Common myeloid progenitor, CD34-positive (primary cell): ENCODE results near the gene FOXO6.
A peak's percentile ranks its signal among the peaks of the same experiment; 100 is the strongest.

Source experiments
- CTCF ChIA-PET: fragments of 350-600 bp; sonication (Branson Sonifier 250); formaldehyde crosslinking; loops from one replicate; lab custom pipeline; 2021; ENCODE audit warnings: antibody characterized with exemption; lab: Charles Lee
- POLR2A ChIA-PET: fragments of 350-600 bp; sonication (Branson Sonifier 250); formaldehyde crosslinking; loops from one replicate; lab custom pipeline; 2021; ENCODE audit warnings: antibody characterized with exemption; lab: Charles Lee
- DNase-seq, 3 donors: peaks; one replicate each; pipeline versions ENCODE4 v3.0.0 to v3.0.0-alpha.2; 2013
- H3K27ac ChIP-seq, 2 experiments: 1 replicate in 1 of 2; 2 replicates in 1 of 2; pipeline ENCODE4 v1.7.0; 2013; ENCODE audit warnings: inconsistent platforms in 2 of 2, low read length in 2 of 2, mild to moderate bottlenecking in 2 of 2, low read depth in 1 of 2, moderate library complexity in 1 of 2; ENCODE audit not compliant: severe bottlenecking in 2 of 2, insufficient read depth in 1 of 2, poor library complexity in 1 of 2
- H3K27me3 ChIP-seq, 5 experiments: replicated peaks in 2 of 5; 1 replicate in 3 of 5; 2 replicates in 2 of 5; pipeline versions ENCODE4 v1.6.1 to v1.7.0; 2013; ENCODE audit warnings: low read length in 4 of 5, mild to moderate bottlenecking in 2 of 5, moderate library complexity in 2 of 5, inconsistent platforms in 1 of 5; ENCODE audit not compliant: insufficient read depth in 5 of 5, control insufficient read depth in 4 of 5
- H3K36me3 ChIP-seq, 4 experiments: 1 replicate in 2 of 4; 2 replicates in 2 of 4; pipeline versions ENCODE4 v1.6.1 to v1.7.0; 2013; ENCODE audit warnings: low read length in 3 of 4, control low read depth in 1 of 4, mild to moderate bottlenecking in 1 of 4; ENCODE audit not compliant: control insufficient read depth in 4 of 4, insufficient read depth in 4 of 4
- H3K4me1 ChIP-seq, 4 experiments: 1 replicate in 3 of 4; 2 replicates in 1 of 4; pipeline versions ENCODE4 v1.6.1 to v1.7.1; 2013; ENCODE audit warnings: low read length in 3 of 4, mild to moderate bottlenecking in 3 of 4, control low read depth in 1 of 4, inconsistent platforms in 1 of 4, moderate library complexity in 1 of 4; ENCODE audit not compliant: control insufficient read depth in 4 of 4, insufficient read depth in 4 of 4; ENCODE audit errors: control extremely low read depth in 1 of 4
- H3K4me3 ChIP-seq, 7 experiments: 1 replicate in 4 of 7; 2 replicates in 3 of 7; pipeline versions ENCODE4 v1.5.1 to v1.7.0; 2013; ENCODE audit warnings: mild to moderate bottlenecking in 7 of 7, low read length in 6 of 7, moderate library complexity in 6 of 7, inconsistent platforms in 2 of 7, low read depth in 2 of 7, control low read depth in 1 of 7; ENCODE audit not compliant: insufficient read depth in 4 of 7, control insufficient read depth in 1 of 7; ENCODE audit errors: extremely low read depth in 1 of 7
- H3K9me3 ChIP-seq, 5 experiments: 1 replicate in 4 of 5; 2 replicates in 1 of 5; pipeline versions ENCODE4 v1.6.1 to v1.7.1; 2013; ENCODE audit warnings: low read length in 4 of 5, mild to moderate bottlenecking in 2 of 5, inconsistent platforms in 1 of 5, low read depth in 1 of 5, moderate library complexity in 1 of 5; ENCODE audit not compliant: control insufficient read depth in 4 of 5, insufficient read depth in 2 of 5; ENCODE audit errors: control extremely low read depth in 1 of 5
- WGBS: methylation state at CpG from one replicate; pipeline ENCODE4 v1.1.5; 2013; ENCODE audit not compliant: insufficient coverage; 5-methylcytosine and 5-hydroxymethylcytosine counted together

The FOXO6 gene

GRCh38 chr1:41322835-41323234 is 38.4 kb upstream of the FOXO6 start:
- Histone ChIP-seq H3K27ac (no peak overlapping the region), H3K4me1 (peaks cover 0 to 6% (median 0%) of the 10 kb centered on the region in 4 experiments), H3K36me3 (no peaks in the 10 kb centered on the region), H3K27me3 (no peaks in the 10 kb centered on the region), H3K4me3 (no peak overlapping the region), H3K9me3 (no peaks in the 10 kb centered on the region)
- WGBS, result 63% methylated on average over 4 of the region's 7 CpGs
- ChIA-PET POLR2A (no interaction called here), CTCF (interaction anchor here (0.7 to 12.7 kb wide), 14 partner anchors 8 to 113 kb away, joined by 3 to 205 read pairs (median 4); no protein-coding TSS in a partner anchor)
- peak in 2 of 3 donors; percentile 70 to 73 for DNase-seq

GRCh38 chr1:41323243-41323642 is 38.0 kb upstream of the FOXO6 start:
- no peak overlapping the region for H3K4me3 ChIP-seq
- H3K36me3 ChIP-seq, result no peaks in the 10 kb centered on the region
- no peaks in the 10 kb centered on the region for H3K27me3 ChIP-seq
- peaks cover 0 to 6% (median 0%) of the 10 kb centered on the region in 4 experiments for H3K4me1 ChIP-seq
- no peak overlapping the region for H3K27ac ChIP-seq
- no peak for DNase-seq
- 90% methylated on average over 5 of the region's 5 CpGs for WGBS
- POLR2A ChIA-PET, result no interaction called here
- no peaks in the 10 kb centered on the region for H3K9me3 ChIP-seq
- CTCF ChIA-PET, result interaction anchor here (1.0 to 12.7 kb wide), 12 partner anchors 8 to 112 kb away, joined by 3 to 205 read pairs (median 6); no protein-coding TSS in a partner anchor

- CTCF ChIA-PET, result interaction anchor here (0.9 to 12.7 kb wide), 3 partner anchors 19 to 91 kb away, joined by 3 to 205 read pairs (median 4); no protein-coding TSS in a partner anchor
- POLR2A ChIA-PET, result no interaction called here
- no peak overlapping the region for H3K4me3 ChIP-seq
- H3K36me3 ChIP-seq, result no peaks in the 10 kb centered on the region
- H3K27me3 ChIP-seq, result no peaks in the 10 kb centered on the region
- no peak overlapping the region for H3K27ac ChIP-seq
- H3K9me3 ChIP-seq, result no peaks in the 10 kb centered on the region
- no peak for DNase-seq
- no peaks in the 10 kb centered on the region for H3K4me1 ChIP-seq
- 90% methylated on average over 2 of the region's 6 CpGs for WGBS
Measured at GRCh38 chr1:41325801-41326200, 35.4 kb upstream of the FOXO6 start.

GRCh38 chr1:41327383-41327999 is 33.7 kb upstream of the FOXO6 start:
- Histone ChIP-seq H3K27me3 (no peaks in the 10 kb centered on the region), H3K4me3 (no peak overlapping the region), H3K27ac (no peak overlapping the region), H3K36me3 (no peaks in the 10 kb centered on the region), H3K9me3 (no peaks in the 10 kb centered on the region), H3K4me1 (no peaks in the 10 kb centered on the region)
- CTCF ChIA-PET, result interaction anchor here (0.9 to 12.7 kb wide), 4 partner anchors 13 to 107 kb away, joined by 3 to 205 read pairs (median 4); no protein-coding TSS in a partner anchor
- WGBS, result 77% methylated on average over 6 of the region's 6 CpGs
- no peak for DNase-seq
- POLR2A ChIA-PET, result no interaction called here

- H3K27me3 ChIP-seq, result no peaks in the 10 kb centered on the region
- ChIA-PET CTCF (interaction anchor here (0.7 to 12.7 kb wide), 5 partner anchors 14 to 106 kb away, joined by 3 to 205 read pairs (median 3); no protein-coding TSS in a partner anchor), POLR2A (no interaction called here)
- H3K27ac ChIP-seq, result no peak overlapping the region
- no peaks in the 10 kb centered on the region for H3K9me3 ChIP-seq
- WGBS, result 86% methylated on average over 5 of the region's 7 CpGs
- H3K4me3 ChIP-seq, result no peak overlapping the region
- DNase-seq, result no peak
- H3K4me1 ChIP-seq, result no peaks in the 10 kb centered on the region
- H3K36me3 ChIP-seq, result no peaks in the 10 kb centered on the region
Measured at GRCh38 chr1:41328001-41328615, 33.1 kb upstream of the FOXO6 start.

GRCh38 chr1:41328780-41329640 is 32.2 kb upstream of the FOXO6 start:
- 97% methylated on average over 4 of the region's 6 CpGs for WGBS
- H3K36me3 ChIP-seq, result no peaks in the 10 kb centered on the region
- ChIA-PET CTCF (interaction anchor here (0.7 to 12.7 kb wide), 4 partner anchors 10 to 88 kb away, joined by 3 to 205 read pairs (median 10); no protein-coding TSS in a partner anchor), POLR2A (no interaction called here)
- DNase-seq, result no peak
- no peaks in the 10 kb centered on the region for H3K4me1 ChIP-seq
- peaks cover 0 to 3% (median 0%) of the 10 kb centered on the region in 5 experiments for H3K9me3 ChIP-seq
- no peak overlapping the region for H3K27ac ChIP-seq
- no peaks in the 10 kb centered on the region for H3K27me3 ChIP-seq
- H3K4me3 ChIP-seq, result no peak overlapping the region
